Neural cell (in vitro differentiated cells): ENCODE measurements around the gene POMT1.

Source experiments
- CTCF ChIP-seq: fragments of 450-650 bp; IDR thresholded peaks from 2 replicates; pipeline ENCODE4 v1.5.1; 2014; ENCODE audit warnings: antibody characterized with exemption, mild to moderate bottlenecking, moderate library complexity; ENCODE audit not compliant: poor library complexity, severe bottlenecking
- EP300 ChIP-seq: fragments of 450-650 bp; conservative IDR thresholded peaks from 2 replicates; pipeline ENCODE4 v1.6.1; 2014; ENCODE audit warnings: antibody characterized with exemption, mild to moderate bottlenecking, moderate library complexity; ENCODE audit not compliant: poor library complexity, severe bottlenecking
- EZH2 ChIP-seq: fragments of 200-600, 300-800 bp; shearing (Covaris generic), sonication (generic); IDR thresholded peaks from 2 replicates; pipeline ENCODE4 v1.6.1; 2014; ENCODE audit warnings: antibody characterized with exemption, low read length, borderline replicate concordance, mild to moderate bottlenecking; ENCODE audit not compliant: insufficient read depth, poor library complexity, severe bottlenecking
- POLR2AphosphoS5 ChIP-seq: IDR thresholded peaks from 2 replicates; pipeline ENCODE4 v1.6.1; 2012
- RAD21 ChIP-seq: fragments of 450-650 bp; conservative IDR thresholded peaks from 2 replicates; pipeline ENCODE4 v1.6.1; 2014; ENCODE audit warnings: antibody characterized with exemption, mild to moderate bottlenecking, moderate library complexity
- REST ChIP-seq: IDR thresholded peaks from 2 replicates; pipeline ENCODE4 v1.6.1; 2012; ENCODE audit warnings: borderline replicate concordance
- SMC3 ChIP-seq: fragments of 450-650 bp; conservative IDR thresholded peaks from 2 replicates; pipeline ENCODE4 v1.6.1; 2014; ENCODE audit warnings: antibody characterized with exemption, mild to moderate bottlenecking, moderate library complexity; ENCODE audit not compliant: poor library complexity
- TAF1 ChIP-seq: IDR thresholded peaks from 2 replicates; pipeline ENCODE4 v1.6.1; 2012; ENCODE audit warnings: low read depth

GRCh38 chr9:131476777-131477345, 25.9 kb upstream of the POMT1 start:
- TF ChIP-seq CTCF = no peak
- no peak for TF ChIP-seq POLR2AphosphoS5
- TF ChIP-seq EZH2 = no peak
- TF ChIP-seq SMC3 = no peak
- TF ChIP-seq RAD21 = no peak
- no peak for TF ChIP-seq REST
- TF ChIP-seq TAF1 = no peak
- no peak for TF ChIP-seq EP300
